ENCODE measurements around the gene SLK.

Gene SLK

DNA sequence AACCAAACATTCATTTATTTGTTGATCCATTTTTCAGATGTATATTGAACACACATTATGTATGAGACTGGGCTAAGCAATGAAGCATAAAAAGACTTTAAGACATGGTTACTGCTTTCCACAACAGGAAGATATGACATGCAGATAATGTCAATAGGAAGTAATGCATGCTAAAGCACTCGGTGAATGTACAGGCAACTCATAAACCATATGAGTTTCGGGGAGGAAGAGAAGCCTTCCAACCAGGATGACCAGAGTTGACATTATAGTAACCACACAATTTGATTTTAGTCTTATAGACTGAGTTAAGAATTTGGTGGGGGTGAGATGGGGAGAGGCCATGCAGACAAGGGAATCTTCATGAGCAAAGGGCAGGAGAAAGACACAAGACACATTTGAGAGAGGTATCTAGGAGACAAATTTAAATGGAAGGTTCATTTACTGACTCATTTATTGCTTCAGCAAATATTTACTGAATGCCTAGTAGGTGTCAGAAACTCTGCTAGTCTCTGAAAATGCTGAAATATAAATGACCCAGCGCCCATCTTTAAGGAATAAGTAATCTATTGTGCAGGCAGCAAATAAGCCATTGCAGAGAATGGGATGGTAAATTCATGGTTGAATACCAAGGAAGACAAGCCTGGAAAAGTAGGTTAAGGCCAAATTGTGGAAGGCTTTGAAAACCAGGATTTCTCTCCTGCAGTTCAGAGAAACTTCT lies 19.0 kb upstream of the SLK start:
- no peak for DNase-seq

- no peak for DNase-seq
Measured at GRCh38 chr10:103949728-103950127, 17.2 kb upstream of the SLK start.

GRCh38 chr10:103951183-103951582 lies 15.8 kb upstream of the SLK start:
- no peak for DNase-seq

DNA sequence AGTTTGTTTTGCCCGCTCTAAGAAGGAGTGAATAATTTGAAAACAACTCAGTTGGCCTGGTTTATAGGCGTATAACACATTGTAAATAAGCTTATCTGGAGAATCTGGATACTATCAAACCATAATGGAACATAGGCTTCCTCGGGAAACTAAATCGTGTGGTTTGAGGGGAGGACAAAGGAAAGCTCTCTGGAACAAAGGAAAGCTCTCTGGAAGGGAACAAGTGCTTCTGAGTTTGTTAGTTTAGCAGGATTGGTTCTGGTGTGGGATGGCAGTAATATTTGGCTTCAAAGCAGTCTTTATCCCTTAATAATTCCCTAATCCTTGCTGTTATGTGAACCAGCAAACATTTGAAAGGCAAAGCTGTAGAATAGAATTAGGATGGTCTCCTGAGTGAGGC lies 15.0 kb upstream of the SLK start:
- no peak for DNase-seq

DNA sequence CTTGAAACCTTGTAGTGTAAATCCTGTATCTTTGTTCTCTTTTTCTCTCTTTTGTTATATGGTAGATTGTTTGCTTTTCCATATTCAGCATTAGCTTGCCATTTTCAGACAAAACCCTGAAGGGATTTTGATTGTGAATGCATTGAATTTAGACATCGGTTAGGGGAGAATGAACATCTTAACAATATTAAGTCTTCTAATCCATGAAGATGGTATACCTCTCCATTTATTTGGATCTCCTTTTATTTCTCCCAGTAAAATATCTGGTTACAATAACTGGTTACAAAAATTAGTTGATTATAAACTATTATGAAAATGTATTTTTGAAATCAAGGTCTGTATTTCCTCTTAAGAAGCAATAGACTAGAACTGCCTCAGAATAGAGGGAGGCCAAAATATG lies 12.4 kb upstream of the SLK start:
- no peak for DNase-seq

- no peak for DNase-seq
Measured at GRCh38 chr10:103958996-103959395, 7.9 kb upstream of the SLK start.

GRCh38 chr10:103960103-103960502 lies 6.8 kb upstream of the SLK start:
- no peak for DNase-seq

DNA sequence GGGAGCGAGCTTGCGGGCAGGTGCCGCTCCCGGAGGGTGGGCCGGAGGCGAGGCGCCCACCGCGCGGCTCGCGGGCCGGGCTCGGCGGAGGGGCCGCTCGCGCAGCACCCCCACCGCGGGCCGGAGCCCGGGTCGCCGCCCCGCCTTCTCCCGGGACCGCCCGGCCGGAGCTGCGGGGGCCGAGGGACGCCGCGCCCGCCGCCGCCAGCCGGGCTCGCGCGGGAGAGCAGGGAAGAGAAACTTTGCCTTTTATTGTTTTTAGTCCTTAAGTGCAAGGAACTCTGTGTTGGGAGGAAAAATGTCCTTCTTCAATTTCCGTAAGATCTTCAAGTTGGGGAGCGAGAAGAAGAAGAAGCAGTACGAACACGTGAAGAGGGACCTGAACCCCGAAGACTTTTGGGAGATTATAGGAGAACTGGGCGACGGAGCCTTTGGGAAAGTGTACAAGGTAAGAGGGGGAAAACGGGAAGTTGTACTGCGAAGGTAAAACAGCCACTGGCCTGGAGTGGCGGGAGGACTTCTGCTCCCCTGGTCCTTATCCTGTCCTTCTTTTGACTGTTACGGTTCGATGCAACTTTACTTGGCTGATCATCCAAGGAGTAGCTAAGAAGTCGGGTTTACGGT lies 620 bp downstream of the SLK start:
- no peak for DNase-seq

GRCh38 chr10:103968441-103969391 lies 1.8 kb downstream of the SLK start:
- DNase-seq: no peak

DNA sequence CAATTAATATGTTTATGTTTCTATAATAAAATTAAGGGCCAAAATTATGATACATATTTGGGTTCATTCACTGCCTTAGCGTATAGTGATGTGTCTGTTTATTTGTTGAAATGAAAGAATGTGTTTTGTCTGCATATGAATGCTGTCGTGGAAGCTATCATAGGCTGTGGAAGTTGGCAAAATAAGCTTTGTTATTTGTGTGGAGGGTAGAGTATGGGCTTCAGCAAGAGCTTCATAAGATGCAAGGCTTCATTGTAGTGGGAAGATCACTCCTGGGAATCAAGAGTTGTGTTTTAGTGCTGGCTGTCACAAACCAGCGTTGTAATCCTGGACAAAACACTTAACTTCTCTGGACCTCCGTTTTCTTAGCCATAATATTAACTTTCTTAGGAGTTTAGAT lies 2.5 kb downstream of the SLK start:
- no peak for DNase-seq

DNA sequence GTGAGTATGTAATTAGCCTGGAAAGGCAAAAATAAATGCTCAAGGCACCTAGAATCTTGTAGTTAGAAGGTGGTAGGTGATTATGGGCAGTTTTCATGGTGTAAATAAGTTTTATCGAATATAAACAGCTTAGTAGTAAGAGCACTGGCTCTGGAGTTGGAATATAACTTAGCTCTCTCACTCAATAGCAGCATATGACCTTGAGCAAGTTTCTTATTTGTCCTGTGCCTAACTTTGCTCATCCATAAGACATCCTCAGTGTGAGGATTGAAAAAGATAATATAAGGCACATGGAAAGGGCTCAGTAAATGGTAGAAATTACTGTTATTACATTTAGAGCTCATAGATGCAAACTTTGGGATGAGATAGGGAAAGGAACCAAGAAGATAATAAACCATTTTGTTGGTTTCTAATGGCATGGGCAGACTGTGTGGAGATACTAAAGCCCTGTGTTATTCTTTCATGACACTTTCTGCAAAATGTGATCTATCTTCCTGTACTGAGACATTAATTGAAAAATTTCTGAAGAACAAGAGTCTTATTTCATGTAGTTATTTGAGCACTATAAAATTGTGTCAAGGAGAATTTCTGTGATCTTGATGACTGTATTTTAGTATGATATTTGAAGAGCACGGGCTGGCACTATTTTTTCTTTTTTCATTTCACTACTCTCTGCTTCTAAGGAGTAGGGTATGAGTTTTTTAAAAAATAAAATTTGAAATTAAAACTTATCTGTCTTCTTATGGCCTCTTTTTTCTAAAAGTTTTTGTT lies 3.1 kb downstream of the SLK start:
- DNase-seq: no peak

DNA sequence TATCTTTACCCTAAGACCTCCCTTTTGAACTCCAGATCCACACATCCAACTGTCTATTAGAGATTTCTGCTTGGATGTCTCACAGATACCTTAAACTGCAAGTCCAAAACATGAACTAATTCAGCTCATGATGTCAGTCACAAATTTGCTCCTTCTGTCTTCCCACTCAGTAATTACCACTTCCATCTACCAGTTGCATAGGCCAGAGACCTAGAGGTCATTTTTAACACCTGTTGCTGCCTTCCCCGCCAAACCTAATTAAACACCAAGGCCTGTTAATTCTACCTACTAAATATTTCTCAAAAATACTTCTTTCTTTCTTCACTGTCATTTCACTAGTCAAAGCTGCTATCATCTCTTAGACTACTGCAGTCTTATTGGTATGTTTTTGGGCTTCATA lies 8.2 kb downstream of the SLK start:
- no peak for DNase-seq

- DNase-seq: no peak
Measured at GRCh38 chr10:103977204-103977603, 10.3 kb downstream of the SLK start.

GRCh38 chr10:103979530-103979929 lies 12.6 kb downstream of the SLK start:
- no peak for DNase-seq

GRCh38 chr10:103980288-103980906 lies 13.5 kb downstream of the SLK start:
- DNase-seq: no peak

DNA sequence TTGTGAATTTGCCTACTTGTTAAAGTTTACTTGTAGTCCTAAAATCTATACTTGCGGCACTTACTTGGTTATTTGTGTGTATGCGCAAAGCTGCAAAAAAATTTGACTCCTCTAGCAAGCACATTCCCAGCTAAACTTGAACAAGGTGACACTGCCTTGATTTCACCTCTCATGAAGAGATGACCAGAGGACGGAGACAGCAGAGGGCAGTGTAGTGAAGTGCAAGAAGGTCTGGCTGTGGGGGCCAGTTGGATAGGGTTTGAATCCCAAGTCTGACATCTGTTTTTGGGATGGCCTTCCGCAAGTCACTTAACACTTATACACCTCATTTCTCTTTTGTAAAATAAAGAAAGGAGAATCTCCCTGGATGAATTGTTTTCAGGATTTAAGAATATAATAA lies 15.7 kb downstream of the SLK start:
- DNase-seq: no peak

- DNase-seq: no peak
Measured at GRCh38 chr10:103983367-103983911, 16.5 kb downstream of the SLK start.

- no peak for DNase-seq
Measured at GRCh38 chr10:103985726-103986125, 18.8 kb downstream of the SLK start.

GRCh38 chr10:103986360-103986759 lies 19.4 kb downstream of the SLK start:
- no peak for DNase-seq

DNA sequence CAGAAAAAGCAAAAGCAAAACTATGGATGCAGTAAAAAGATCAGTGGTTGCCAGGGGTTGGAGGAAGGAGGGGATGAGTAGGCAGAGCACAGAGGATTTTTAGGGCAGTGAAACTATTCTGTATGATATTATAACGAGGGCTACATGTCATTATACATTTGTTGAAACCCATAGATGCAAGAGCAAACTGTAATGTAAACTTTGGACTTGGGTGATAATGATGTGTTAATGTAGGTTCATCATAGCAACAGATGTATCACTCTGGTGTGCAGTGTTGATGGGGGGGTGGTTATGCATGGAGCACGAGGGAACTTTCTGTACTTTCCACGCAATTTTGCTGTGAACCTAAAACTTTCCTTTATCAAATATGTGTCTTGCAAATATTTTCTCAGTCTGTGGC lies 23.2 kb downstream of the SLK start:
- DNase-seq: no peak

DNA sequence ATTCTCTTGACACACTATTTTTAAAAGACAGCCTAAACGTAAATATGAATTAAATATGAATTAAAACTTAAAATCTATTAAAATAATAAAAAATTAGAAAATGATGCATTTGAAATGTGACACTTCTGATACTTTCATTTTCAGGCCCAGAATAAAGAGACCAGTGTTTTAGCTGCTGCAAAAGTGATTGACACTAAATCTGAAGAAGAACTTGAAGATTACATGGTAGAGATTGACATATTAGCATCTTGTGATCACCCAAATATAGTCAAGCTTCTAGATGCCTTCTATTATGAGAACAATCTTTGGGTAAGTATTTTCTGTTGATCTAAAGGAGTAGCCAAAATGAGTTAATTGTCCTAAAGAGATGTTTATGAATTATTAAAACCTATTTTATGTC lies 23.6 kb downstream of the SLK start:
- no peak for DNase-seq

Measured in NCI-H2107 (cell line).